HEK293 (cell line): ENCODE measurements around the gene TMEM232.

ENCODE experiments used
- CTCF ChIP-seq: fragments of 450-650 bp; formaldehyde crosslinking; IDR thresholded peaks from 2 replicates; pipeline ENCODE4 v1.5.1; 2016; ENCODE audit warnings: missing biosample characterization, missing genetic modification characterization
- INSM2 ChIP-seq: fragments of 450-650 bp; formaldehyde crosslinking; IDR thresholded peaks from 2 replicates; pipeline ENCODE4 v1.5.1; 2016; ENCODE audit warnings: missing biosample characterization, missing genetic modification characterization
- OVOL3 ChIP-seq: fragments of 450-650 bp; formaldehyde crosslinking; IDR thresholded peaks from 2 replicates; pipeline ENCODE4 v1.5.1; 2016; ENCODE audit warnings: missing biosample characterization, missing genetic modification characterization
- PRDM4 ChIP-seq: fragments of 450-650 bp; formaldehyde crosslinking; IDR thresholded peaks from 2 replicates; pipeline ENCODE4 v1.5.1; 2017; ENCODE audit warnings: missing biosample characterization, missing genetic modification characterization
- SETDB1 ChIP-seq: IDR thresholded peaks from one replicate; pipeline ENCODE4 v1.6.1; 2017; ENCODE audit warnings: mild to moderate bottlenecking, low read length, moderate library complexity, mixed read lengths; ENCODE audit not compliant: insufficient read length
- ZBTB1 ChIP-seq: fragments of 450-650 bp; formaldehyde crosslinking; IDR thresholded peaks from 2 replicates; pipeline ENCODE4 v1.5.1; 2016; ENCODE audit warnings: missing biosample characterization, missing genetic modification characterization
- ZBTB21 ChIP-seq: fragments of 450-650 bp; formaldehyde crosslinking; IDR thresholded peaks from 2 replicates; pipeline ENCODE4 v1.5.1; 2017; ENCODE audit warnings: missing biosample characterization, missing genetic modification characterization
- ZBTB44 ChIP-seq: fragments of 450-650 bp; IDR thresholded peaks from 2 replicates; pipeline ENCODE4 v1.5.1; 2018; ENCODE audit warnings: missing biosample characterization, mild to moderate bottlenecking, missing genetic modification characterization
- ZNF548 ChIP-seq: fragments of 450-650 bp; formaldehyde crosslinking; IDR thresholded peaks from 2 replicates; pipeline ENCODE4 v1.5.1; 2016; ENCODE audit warnings: missing biosample characterization, missing genetic modification characterization
- ZNF639 ChIP-seq: fragments of 450-650 bp; formaldehyde crosslinking; IDR thresholded peaks from 2 replicates; pipeline ENCODE4 v1.5.1; 2016; ENCODE audit warnings: missing biosample characterization, missing genetic modification characterization
- ZNF670 ChIP-seq: fragments of 450-650 bp; formaldehyde crosslinking; IDR thresholded peaks from 2 replicates; pipeline ENCODE4 v1.5.1; 2016; ENCODE audit warnings: missing biosample characterization, missing genetic modification characterization, low read depth
- ZNF792 ChIP-seq: fragments of 450-650 bp; formaldehyde crosslinking; IDR thresholded peaks from 2 replicates; pipeline ENCODE4 v1.5.1; 2016; ENCODE audit warnings: missing biosample characterization, missing genetic modification characterization
- ZNF843 ChIP-seq: fragments of 450-650 bp; formaldehyde crosslinking; IDR thresholded peaks from 2 replicates; pipeline ENCODE4 v1.5.1; 2016; ENCODE audit warnings: missing biosample characterization, missing genetic modification characterization

GRCh38 chr5:110658006-110658405 is 68.5 kb downstream of the TMEM232 start:
- TF ChIP-seq CTCF (tag by site-specific recombination), result no peak
- no peak for TF ChIP-seq INSM2 (tag by site-specific recombination)
- no peak for TF ChIP-seq ZNF792 (tag by site-specific recombination)
- no peak for TF ChIP-seq PRDM4 (tag by site-specific recombination)
- no peak for TF ChIP-seq ZNF548 (tag by site-specific recombination)
- TF ChIP-seq ZNF639 (tag by site-specific recombination), result no peak
- TF ChIP-seq OVOL3, result no peak
- no peak for TF ChIP-seq SETDB1
- TF ChIP-seq ZBTB1, result no peak
- no peak for TF ChIP-seq ZBTB21 (tag by site-specific recombination)
- no peak for TF ChIP-seq ZBTB44 (tag by site-specific recombination)
- no peak for TF ChIP-seq ZNF670 (tag by site-specific recombination)
- TF ChIP-seq ZNF843 (tag by site-specific recombination), result no peak
